Measurements from ENCODE around the gene BAZ2B.

The BAZ2B gene

DNA sequence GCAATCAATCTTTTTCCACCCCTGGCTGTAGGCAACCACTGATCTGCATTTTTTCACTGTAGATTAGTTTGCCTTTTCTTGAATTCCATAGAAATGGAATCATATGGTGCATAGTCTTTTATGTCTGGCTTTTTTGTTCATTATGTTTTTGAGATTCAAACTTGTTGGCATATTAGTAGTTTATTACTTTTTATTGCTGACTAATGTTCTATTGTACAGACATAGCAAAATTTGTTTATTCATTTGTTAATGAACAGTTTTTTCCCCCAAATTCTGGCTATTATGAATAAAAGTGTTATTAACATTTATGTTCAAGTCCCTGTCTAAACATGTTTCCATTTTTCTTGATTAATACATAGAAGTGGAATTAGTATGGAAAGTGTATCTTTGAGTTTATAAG is 308.4 kb downstream of the BAZ2B start:
- Histone ChIP-seq H3K36me3 (replicated peaks) (no peaks in the 10 kb centered on the region), H3K4me3 (ENCODE audit: low read depth, low read length) (no peak overlapping the region), H3K27ac (no peak overlapping the region), H3K27me3 (replicated peaks) (no peaks in the 10 kb centered on the region)
- no peak for TF ChIP-seq CTCF (IDR thresholded peaks at IDR 0.05; ENCODE audit: low read depth, low read length, missing control alignments)
- no peak for DNase-seq
- in situ Hi-C loops (cut with HindIII; ENCODE audit: low pct_ligation_motif_present, low sequenced_read_pairs) = no loop called here

DNA sequence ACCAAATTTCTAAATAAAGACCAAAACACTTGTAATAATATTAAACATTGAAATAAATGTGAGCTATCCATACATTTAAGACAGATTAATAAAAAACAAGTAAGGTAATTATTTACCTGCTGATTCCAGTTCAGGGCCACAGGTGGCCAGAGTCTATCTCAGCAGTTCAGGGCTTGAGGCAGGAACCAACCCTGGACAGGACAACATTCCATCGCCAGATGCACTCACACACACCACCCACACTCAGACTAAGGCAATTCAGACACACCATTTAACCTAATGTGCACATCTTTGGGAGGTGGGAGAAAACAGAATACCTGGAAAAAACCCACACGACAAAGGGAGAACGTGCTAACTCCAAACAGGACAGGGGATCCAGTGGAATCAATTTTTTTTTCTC is 315.8 kb downstream of the BAZ2B start:
- no peak for DNase-seq
- in situ Hi-C loops (cut with HindIII; ENCODE audit: low pct_ligation_motif_present, low sequenced_read_pairs) = no loop called here
- TF ChIP-seq CTCF (IDR thresholded peaks at IDR 0.05; ENCODE audit: low read depth, low read length, missing control alignments) = no peak
- no peak overlapping the region for H3K4me3 ChIP-seq (ENCODE audit: low read depth, low read length)
- H3K27ac ChIP-seq = no peak overlapping the region
- no peaks in the 10 kb centered on the region for H3K27me3 ChIP-seq (replicated peaks)
- no peaks in the 10 kb centered on the region for H3K36me3 ChIP-seq (replicated peaks)

DNA sequence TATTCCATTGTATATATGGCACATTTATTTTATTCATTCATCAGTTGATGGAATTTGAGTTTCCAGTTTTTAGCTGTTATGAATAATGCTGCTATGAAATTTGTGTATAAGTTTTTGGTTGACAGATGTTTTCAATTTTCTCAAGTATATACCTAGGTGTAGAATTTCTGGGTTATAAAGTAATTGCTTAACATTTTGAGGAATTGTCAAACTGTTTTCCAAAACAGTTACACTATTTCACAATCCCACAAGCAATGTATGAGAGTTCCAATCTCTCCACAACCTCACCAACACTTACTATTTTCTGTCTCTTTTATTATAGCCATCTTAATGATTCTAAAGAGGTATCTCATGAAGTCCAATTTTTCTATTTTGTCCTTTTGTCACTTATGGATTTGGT is 317.4 kb downstream of the BAZ2B start:
- Histone ChIP-seq H3K27me3 (replicated peaks) (no peaks in the 10 kb centered on the region), H3K36me3 (replicated peaks) (no peaks in the 10 kb centered on the region), H3K4me3 (ENCODE audit: low read depth, low read length) (no peak overlapping the region), H3K27ac (no peak overlapping the region)
- DNase-seq = no peak
- no peak for TF ChIP-seq CTCF (IDR thresholded peaks at IDR 0.05; ENCODE audit: low read depth, low read length, missing control alignments)
- in situ Hi-C loops (cut with HindIII; ENCODE audit: low pct_ligation_motif_present, low sequenced_read_pairs) = no loop called here

DNA sequence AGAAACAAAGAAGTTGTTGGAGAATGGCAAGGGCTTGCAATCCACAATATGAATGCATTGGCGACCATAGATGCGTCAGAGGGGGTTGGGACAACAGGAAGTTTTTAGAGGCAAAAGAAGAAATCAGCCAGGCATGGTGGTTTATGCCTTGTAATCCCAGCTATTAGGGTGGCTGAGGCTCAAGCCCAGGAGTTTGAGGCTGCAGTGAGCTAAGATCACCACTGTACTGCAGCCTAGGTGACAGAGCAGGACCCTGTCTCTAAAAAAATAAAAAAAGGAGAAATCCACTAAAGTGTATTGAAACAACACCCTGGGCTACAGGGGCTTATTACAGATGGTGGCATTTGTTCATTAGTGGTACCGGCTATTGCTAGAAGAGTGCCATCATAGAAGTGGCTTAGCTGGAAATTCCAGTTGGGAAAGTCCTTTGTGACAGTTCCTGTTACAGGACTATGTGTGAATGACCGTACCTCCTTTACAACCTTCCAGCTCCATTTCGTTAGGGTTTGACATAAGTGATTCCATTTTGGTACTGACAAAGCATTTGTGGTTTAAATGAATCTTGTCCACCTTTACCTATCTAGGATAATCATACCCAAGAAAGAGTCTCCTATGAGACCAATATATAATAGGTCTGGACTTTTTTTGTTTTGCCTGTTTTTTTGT is 319.2 kb downstream of the BAZ2B start:
- Histone ChIP-seq H3K4me3 (ENCODE audit: low read depth, low read length) (no peak overlapping the region), H3K27ac (no peak overlapping the region), H3K36me3 (replicated peaks) (no peaks in the 10 kb centered on the region), H3K27me3 (replicated peaks) (no peaks in the 10 kb centered on the region)
- in situ Hi-C loops (cut with HindIII; ENCODE audit: low pct_ligation_motif_present, low sequenced_read_pairs) = no loop called here
- TF ChIP-seq CTCF (IDR thresholded peaks at IDR 0.05; ENCODE audit: low read depth, low read length, missing control alignments) = no peak
- DNase-seq = no peak

GRCh38 chr2:159292157-159292556 is 324.2 kb downstream of the BAZ2B start:
- Histone ChIP-seq H3K4me3 (ENCODE audit: low read depth, low read length) (no peak overlapping the region), H3K27ac (no peak overlapping the region), H3K36me3 (replicated peaks) (no peaks in the 10 kb centered on the region), H3K27me3 (replicated peaks) (no peaks in the 10 kb centered on the region)
- in situ Hi-C loops (cut with HindIII; ENCODE audit: low pct_ligation_motif_present, low sequenced_read_pairs) = no loop called here
- no peak for TF ChIP-seq CTCF (IDR thresholded peaks at IDR 0.05; ENCODE audit: low read depth, low read length, missing control alignments)
- DNase-seq = no peak

- no peaks in the 10 kb centered on the region for H3K36me3 ChIP-seq (replicated peaks)
- H3K4me3 ChIP-seq (ENCODE audit: low read depth, low read length) = no peak overlapping the region
- peak overlapping the region; percentile 24 for H3K27ac ChIP-seq
- no peaks in the 10 kb centered on the region for H3K27me3 ChIP-seq (replicated peaks)
- TF ChIP-seq CTCF (IDR thresholded peaks at IDR 0.05; ENCODE audit: low read depth, low read length, missing control alignments) = peak; percentile 45
- peak; percentile 92 for DNase-seq
- in situ Hi-C loops (cut with HindIII; ENCODE audit: low pct_ligation_motif_present, low sequenced_read_pairs) = no loop called here
Observed at GRCh38 chr2:159290289-159290907, 325.9 kb downstream of the BAZ2B start.
